Measurements from ENCODE around the gene ST3GAL3.

ST3GAL3 gene

DNA sequence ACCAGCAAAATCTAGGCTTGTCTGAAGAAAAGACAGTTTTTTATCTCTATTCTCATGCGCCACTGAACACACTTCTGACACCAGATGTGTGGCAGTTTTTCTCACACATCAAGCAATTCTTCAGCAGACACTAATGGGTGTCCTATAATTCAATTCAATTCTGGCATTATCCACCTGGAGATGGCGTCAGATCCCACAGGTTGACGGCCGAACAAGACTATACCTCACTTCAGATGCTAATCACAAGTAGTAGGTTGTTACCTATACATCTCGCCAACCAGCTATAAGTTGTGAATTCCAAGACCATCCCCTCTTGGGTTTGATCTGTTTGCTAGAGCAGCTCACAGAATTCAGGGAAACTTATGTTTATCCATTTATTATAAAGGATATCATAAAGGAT lies 136.3 kb downstream of the ST3GAL3 start:
- TF ChIP-seq, protein P1, sequence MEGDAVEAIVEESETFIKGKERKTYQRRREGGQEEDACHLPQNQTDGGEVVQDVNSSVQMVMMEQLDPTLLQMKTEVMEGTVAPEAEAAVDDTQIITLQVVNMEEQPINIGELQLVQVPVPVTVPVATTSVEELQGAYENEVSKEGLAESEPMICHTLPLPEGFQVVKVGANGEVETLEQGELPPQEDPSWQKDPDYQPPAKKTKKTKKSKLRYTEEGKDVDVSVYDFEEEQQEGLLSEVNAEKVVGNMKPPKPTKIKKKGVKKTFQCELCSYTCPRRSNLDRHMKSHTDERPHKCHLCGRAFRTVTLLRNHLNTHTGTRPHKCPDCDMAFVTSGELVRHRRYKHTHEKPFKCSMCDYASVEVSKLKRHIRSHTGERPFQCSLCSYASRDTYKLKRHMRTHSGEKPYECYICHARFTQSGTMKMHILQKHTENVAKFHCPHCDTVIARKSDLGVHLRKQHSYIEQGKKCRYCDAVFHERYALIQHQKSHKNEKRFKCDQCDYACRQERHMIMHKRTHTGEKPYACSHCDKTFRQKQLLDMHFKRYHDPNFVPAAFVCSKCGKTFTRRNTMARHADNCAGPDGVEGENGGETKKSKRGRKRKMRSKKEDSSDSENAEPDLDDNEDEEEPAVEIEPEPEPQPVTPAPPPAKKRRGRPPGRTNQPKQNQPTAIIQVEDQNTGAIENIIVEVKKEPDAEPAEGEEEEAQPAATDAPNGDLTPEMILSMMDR (IDR thresholded peaks at IDR 0.05; ENCODE audit: insufficient read depth, low read length, missing control alignments), result no peak
- POLR2A ChIA-PET, result no interaction called here

DNA sequence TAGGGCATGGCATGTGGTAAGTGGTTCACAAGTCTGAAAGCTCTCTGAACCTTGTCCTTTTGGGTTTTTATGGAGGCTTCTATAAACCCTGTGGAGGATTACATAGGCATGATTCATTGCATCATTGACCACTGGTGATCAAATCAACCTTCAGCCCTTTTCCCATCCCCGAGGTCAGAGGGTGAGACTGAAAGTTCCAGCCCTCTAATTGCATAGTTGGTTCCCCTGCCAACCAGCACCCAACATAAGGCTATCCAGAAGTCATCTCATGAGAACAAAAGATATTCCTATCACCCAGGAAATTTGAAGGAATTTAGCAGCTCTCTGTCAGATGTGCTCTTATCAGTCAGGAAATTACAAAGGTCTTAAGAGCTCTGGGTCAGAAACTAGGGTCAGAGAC lies 136.8 kb downstream of the ST3GAL3 start:
- POLR2A ChIA-PET, result no interaction called here

More for the DNA sequence above, 136.3 kb downstream of the ST3GAL3 start:
- H3K4me3 ChIP-seq (ENCODE audit: low read depth, low read length), result no peak overlapping the region
- no peak for DNase-seq (ENCODE audit: low read depth, low spot score)
- CTCF ChIA-PET, result interaction anchor here (1.0 to 1.5 kb wide), 2 partner anchors 80 to 91 kb away, joined by 3 to 7 read pairs; no protein-coding TSS in a partner anchor

DNA sequence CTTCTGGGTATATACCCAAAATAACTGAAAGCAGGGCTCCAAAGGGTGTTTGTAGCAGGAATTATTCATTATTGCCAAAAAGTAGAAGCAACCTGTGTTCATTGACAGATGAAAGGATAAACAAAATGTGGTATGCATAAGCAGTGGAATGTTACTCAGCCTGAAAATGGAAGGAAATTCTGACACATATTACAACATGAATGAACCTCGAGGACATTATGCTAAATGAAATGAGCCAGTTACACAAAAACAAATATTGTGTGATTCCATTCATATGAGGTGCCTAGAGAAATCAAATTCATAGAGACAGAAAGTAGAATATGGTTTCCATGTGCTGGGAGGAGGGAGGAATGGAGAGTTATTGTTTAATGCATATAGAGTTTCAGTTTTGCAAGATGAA lies 140.0 kb downstream of the ST3GAL3 start:
- no peak overlapping the region for H3K4me3 ChIP-seq (ENCODE audit: low read depth, low read length)
- TF ChIP-seq, protein P1 (IDR thresholded peaks at IDR 0.05; ENCODE audit: insufficient read depth, low read length, missing control alignments), result no peak
- DNase-seq (ENCODE audit: low read depth, low spot score), result no peak
- POLR2A ChIA-PET, result interaction anchor here (0.7 kb wide), 1 partner anchor 12 kb away, joined by 3 read pairs; no protein-coding TSS in a partner anchor
- CTCF ChIA-PET, result no interaction called here

More for the DNA sequence above, 136.8 kb downstream of the ST3GAL3 start:
- TF ChIP-seq, protein P1 (IDR thresholded peaks at IDR 0.05; ENCODE audit: insufficient read depth, low read length, missing control alignments), result no peak
- CTCF ChIA-PET, result interaction anchor here (1.0 to 1.5 kb wide), 2 partner anchors 80 to 91 kb away, joined by 3 to 7 read pairs; no protein-coding TSS in a partner anchor
- DNase-seq (ENCODE audit: low read depth, low spot score), result no peak
- H3K4me3 ChIP-seq (ENCODE audit: low read depth, low read length), result no peak overlapping the region

DNA sequence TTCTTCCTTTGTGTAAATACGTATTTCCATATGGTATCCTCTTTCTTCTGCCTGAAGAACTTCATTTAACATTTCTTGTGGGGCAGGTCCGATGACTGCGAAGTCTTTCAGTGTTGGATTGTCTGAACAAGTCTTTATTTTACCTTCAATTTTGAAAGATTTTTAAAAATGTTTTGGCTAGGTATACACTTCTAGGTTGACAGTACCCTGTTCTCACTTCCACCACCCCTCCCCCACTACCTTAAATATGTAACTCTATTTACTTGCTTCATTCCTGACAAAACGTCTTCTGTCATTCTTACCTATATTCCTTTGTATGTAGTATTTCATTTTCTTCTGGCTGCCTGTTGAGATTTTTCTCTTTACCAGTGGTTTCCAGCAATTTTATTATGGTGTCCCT lies 140.5 kb downstream of the ST3GAL3 start:
- no peak overlapping the region for H3K4me3 ChIP-seq (ENCODE audit: low read depth, low read length)
- CTCF ChIA-PET, result no interaction called here
- POLR2A ChIA-PET, result interaction anchor here (0.7 kb wide), 1 partner anchor 12 kb away, joined by 3 read pairs; no protein-coding TSS in a partner anchor
- DNase-seq (ENCODE audit: low read depth, low spot score), result no peak
- TF ChIP-seq, protein P1 (IDR thresholded peaks at IDR 0.05; ENCODE audit: insufficient read depth, low read length, missing control alignments), result no peak

DNA sequence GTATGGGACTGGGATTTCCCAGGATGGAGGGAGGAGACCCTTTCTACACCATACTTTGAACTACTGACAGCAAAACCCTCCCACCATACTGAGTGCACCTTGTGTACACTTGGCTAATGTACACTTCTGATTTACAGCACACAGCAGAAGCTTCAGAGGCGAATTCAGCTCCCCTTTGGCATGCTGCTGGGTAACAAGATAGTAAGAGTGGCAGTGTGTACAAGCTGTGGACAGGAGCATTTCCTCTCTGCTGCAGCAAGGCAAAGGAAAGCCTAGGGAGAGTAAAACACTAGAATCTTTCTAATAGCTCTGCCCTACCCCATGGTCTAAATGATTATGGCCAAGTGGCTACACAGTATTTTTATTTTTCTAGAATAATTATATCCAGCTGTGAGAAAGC lies 142.3 kb downstream of the ST3GAL3 start:
- ChIA-PET CTCF (interaction anchor here (1.3 to 2.4 kb wide), 3 partner anchors 85 to 88 kb away, joined by 3 to 12 read pairs (median 5); no protein-coding TSS in a partner anchor), POLR2A (no interaction called here)

DNA sequence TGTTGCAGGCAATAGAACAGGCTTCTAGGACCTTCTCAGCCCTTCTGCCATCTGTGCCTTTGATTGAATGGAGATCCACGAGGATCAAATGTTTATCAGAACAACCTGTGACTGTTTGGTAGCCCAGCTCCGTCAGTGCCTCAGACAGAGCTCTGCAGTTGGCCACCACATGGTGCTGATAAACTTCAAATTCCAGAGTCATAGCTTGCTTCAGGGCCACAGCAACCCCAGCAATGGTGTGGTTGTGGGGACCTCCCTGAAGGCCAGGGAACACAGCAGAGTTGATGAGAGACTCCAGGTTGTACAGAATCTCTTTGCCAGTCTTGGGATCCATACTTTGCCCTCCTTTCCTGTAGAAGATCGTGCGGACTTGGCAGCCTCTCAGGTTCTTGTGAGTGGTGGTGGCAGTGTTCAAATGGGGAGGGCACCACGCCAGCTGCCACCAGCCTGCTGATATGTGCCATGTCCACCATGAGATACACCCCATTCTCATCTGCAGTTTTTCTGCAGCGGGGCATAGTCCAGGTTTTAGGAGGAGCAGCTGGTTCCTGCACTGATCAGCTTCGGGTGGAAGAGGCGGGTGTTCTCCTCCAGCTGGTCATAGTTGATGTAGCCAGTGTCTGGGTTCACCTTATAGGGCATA lies 143.4 kb downstream of the ST3GAL3 start:
- POLR2A ChIA-PET, result no interaction called here

More for the DNA sequence above, 142.3 kb downstream of the ST3GAL3 start:
- H3K4me3 ChIP-seq (ENCODE audit: low read depth, low read length), result no peak overlapping the region
- TF ChIP-seq, protein P1 (IDR thresholded peaks at IDR 0.05; ENCODE audit: insufficient read depth, low read length, missing control alignments), result no peak
- DNase-seq (ENCODE audit: low read depth, low spot score), result no peak

More for the DNA sequence above, 143.4 kb downstream of the ST3GAL3 start:
- H3K4me3 ChIP-seq (ENCODE audit: low read depth, low read length), result no peak overlapping the region
- TF ChIP-seq, protein P1 (IDR thresholded peaks at IDR 0.05; ENCODE audit: insufficient read depth, low read length, missing control alignments), result no peak
- DNase-seq (ENCODE audit: low read depth, low spot score), result no peak
- CTCF ChIA-PET, result interaction anchor here (1.2 to 2.4 kb wide), 2 partner anchors 10 to 84 kb away, joined by 3 to 12 read pairs; no protein-coding TSS in a partner anchor

All from AG04449 (cell line).